SIG-M5 (cell line): ENCODE measurements around the gene THOP1.
A peak's percentile ranks its signal among the peaks of the same experiment; 100 is the strongest.
"Not testable (repeated sequence)": the region's sequence is repeated elsewhere in the genome, so short reads cannot be mapped to it uniquely, and the experiment has no call there.

Source experiments
- DNase-seq: peaks from one replicate; lab custom pipeline; 2025; lab: John Stamatoyannopoulos, UW

The THOP1 gene

DNA sequence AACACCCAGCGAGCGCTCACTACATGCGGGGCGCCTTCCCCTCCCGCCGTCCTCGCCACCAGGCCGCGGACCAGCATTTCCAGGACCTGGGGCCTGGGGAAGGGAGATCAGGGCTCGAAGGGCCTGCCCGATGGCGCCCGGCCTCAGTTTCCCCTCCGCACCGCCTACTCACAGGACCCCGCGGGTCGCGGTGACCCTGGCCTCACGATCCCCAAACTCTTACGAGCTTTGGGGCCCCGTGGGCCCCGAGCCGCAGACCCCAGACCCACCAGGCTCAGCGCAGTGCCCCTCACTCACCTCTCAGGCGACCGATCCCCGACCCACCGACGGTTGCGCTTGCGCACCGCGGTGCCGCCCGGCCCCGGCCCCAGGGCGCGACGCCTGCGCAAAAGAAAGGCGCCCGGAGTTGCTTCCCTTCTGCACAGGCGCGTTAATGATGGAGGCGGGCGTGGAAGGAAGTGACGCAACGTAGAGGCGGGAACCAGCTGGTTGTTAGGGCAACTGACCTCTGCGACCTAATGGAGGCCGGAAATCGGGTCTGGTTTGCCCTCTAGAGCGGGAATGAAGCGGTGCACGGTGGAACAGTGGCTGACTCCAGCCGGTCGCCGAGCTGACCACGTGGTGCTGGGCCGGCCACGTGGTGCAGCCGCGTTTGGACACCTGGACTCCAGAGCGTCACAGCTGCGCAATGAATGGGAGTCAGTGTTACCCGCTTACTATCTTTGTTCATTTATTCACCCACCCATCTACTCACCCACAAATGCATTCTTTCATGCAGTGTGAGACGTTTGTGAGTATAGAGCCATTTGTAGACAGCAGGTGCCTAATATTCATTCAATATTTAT lies 2.1 kb upstream of the THOP1 start, which contains the start of gene SGTA:
SGTA (minus strand) TSS at position 338 of the 845 bp plus-strand sequence. CDS start 14,205 bp downstream, outside the sequence.
- DNase-seq = peak; percentile 79

DNA sequence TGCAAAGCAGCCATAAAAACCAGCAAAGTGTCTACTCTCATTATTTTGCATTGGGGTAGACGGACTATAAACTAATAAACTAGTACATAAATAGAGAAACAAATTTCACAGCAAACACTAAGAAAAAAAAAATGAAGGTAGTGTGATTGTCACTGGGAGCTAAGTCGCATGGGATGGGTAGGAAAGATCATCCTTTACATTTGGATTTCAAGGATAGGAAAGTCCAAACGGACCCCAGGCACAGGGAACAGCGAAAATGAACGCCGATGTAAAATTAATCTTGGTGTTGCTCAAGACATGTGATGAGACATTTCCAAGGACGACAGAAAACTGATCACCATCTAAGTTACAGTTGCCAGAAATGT lies 1.5 kb upstream of the THOP1 start:
- DNase-seq = no peak

- no peak for DNase-seq
These were observed 1.8 kb downstream of the THOP1 start for GRCh38 chr19:2787115-2787514.

- no peak for DNase-seq
These were observed 2.9 kb downstream of the THOP1 start for GRCh38 chr19:2788237-2788636.

DNA sequence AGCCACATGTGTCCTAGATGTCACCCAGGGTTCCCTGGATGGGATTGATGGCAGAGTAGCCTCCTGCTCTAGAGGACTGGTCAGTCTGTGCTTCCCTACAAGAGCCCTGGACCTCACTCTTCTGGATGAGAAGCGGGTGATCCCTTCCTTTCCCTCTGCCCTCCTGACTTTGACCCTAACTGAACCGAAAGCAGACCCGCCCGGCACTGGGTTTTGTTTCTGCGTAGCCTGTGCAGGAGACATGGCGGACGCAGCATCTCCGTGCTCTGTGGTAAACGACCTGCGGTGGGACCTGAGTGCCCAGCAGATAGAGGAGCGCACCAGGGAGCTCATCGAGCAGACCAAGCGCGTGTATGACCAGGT lies 4.9 kb downstream of the THOP1 start:
- no peak for DNase-seq

DNA sequence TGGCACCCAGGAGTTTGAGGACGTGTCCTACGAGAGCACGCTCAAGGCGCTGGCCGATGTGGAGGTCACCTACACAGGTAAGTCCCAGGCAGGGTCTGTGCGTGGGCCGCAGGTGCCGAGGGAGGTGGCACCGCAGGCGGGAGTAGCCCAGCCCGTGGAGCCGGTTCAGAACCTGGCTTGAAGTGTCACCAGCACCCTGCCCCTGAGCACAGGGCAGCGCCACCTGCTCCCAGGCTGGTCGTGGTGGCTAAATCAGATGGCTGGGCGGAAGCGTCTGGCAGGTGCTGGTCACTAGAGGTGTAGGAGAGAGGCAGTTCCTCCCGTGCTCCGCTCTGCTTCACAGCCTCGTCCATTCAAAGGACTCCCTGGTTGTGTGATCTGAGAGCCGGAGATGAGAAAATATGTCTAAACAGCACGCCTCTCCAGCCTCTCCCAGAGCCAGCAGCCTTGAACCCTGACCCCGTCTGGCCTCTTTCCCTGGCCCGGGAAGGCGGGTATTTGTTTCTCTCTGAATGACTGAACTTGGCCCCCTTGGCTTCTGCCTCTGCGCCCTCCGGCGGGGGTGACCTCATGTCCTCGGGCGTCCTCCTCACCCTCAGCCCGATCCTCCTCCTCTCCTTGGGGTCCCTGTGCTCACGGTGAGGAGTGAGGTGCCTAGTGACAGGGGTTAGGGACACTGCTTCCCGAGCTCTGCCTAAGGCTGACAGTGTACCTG lies 5.4 kb downstream of the THOP1 start:
- DNase-seq = no peak

GRCh38 chr19:2791440-2791839 lies 6.1 kb downstream of the THOP1 start:
- no peak for DNase-seq

- no peak for DNase-seq
These were observed 6.6 kb downstream of the THOP1 start for GRCh38 chr19:2791876-2792275.

DNA sequence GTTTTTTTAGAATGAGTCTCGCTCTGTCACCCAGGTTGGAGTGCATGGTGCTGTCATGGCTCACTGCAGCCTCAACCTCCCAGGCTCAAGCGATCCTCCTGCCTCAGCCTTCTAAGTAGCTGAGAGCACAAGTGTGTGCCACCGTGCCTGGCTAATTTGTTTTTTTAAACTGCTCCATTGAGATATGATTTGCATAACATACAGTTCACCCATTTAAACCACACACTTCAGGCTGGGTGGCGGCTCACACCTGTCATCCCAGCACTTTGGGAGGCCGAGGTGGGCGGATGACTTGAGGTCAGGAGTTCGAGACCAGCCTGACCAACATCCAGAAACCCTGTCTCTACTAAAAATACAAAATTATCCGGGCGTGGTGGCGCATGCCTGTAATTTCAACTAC lies 7.4 kb downstream of the THOP1 start:
- DNase-seq = not testable (repeated sequence)

DNA sequence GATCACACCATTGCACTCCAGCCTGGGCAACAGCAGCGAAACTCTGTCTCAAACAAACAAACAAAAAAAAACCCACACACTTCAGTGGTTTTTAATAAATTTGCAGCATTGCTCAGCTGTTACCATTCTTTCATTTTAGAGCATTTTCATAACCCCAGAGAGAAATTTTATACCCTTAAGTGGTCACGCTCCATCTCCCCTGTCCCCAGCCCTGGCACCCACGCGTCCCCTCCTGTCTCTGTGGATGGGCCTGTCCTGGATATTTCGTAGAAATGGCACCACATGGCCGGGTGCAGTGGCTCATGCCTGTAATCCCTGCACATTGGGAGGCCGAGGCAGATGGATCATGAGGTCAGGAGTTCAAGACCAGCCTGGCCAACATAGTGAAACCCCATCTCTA lies 7.8 kb downstream of the THOP1 start:
- no peak for DNase-seq

GRCh38 chr19:2793577-2793976 lies 8.3 kb downstream of the THOP1 start:
- DNase-seq = no peak

- DNase-seq = no peak
These were observed 10.7 kb downstream of the THOP1 start for GRCh38 chr19:2795827-2796658.

GRCh38 chr19:2796659-2797266 lies 11.5 kb downstream of the THOP1 start:
- DNase-seq = no peak

- no peak for DNase-seq
These were observed 12.0 kb downstream of the THOP1 start for GRCh38 chr19:2797280-2797679.

- DNase-seq = no peak
These were observed 12.9 kb downstream of the THOP1 start for GRCh38 chr19:2798158-2798685.

DNA sequence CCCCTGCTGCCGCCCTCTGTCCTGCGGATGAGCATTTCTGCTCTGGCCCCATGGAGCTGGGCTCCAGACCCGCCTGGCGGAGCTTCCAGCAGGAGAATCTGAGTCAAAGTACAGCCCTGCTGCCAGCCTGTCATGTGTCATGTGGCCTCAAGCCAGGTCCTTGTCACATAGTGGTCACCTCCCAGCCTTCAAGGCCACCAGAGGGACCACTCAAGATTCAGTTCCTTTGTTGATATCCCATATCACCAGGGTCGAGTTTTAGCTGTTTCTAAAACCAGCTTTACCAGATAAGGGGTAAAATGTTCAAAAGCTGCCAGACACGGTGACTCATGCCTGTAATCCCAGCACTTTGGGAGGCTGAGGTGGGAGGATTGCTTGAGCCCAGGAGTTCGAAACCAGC lies 13.4 kb downstream of the THOP1 start:
- no peak for DNase-seq

DNA sequence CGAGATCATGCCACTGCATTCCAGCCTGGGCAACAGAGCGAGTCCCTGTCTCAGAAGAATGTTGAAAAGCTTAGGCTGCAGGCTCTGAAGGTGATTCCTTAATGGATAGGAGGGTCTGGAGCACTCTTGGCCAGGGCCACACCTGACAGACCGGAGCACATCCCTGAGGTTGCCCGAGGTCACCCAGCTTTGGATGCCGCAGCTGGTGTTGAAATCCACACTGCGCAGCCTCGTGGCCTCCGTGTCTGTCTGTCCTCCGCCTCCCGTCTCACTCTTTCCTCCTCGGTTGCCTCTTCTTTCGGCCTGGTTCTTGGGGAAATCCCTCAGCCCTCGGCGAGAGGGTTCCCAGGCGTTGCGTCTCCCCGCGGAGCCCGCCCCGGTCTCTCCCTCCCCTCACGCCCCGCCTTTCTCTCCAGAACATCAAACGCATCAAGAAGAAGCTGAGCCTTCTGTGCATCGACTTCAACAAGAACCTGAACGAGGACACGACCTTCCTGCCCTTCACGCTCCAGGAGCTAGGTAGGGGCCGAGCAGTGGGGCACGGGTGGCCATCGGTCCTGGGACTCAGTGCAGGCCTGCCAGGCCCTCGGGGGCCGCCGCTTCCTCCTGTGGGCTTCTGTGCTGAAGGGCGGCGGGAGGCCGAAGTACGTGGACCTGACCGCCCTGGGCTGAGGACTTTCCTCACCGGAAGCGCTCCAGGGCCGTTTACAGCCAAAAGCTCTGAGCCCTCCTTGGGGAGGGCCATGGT lies 14.1 kb downstream of the THOP1 start:
- DNase-seq = no peak

DNA sequence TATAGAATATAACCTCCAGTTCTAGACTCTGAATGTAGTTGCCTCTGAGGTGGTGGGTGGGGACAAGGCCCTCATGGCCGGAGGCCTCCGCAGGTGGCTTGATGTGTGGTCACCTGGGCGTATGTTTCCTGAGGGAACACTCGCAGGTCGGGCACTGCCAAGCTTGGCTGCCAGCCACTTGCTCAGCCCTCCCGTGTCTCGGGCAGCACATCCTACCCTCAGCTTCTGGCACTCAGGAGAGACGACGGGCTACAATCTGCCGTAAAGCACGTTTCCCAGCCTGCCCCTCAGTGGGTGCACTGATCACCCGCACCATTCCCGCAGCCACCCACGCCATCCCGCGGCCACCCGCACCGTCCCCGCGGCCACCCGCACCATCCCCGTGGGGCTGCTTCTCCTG lies 15.2 kb downstream of the THOP1 start:
- DNase-seq = no peak

DNA sequence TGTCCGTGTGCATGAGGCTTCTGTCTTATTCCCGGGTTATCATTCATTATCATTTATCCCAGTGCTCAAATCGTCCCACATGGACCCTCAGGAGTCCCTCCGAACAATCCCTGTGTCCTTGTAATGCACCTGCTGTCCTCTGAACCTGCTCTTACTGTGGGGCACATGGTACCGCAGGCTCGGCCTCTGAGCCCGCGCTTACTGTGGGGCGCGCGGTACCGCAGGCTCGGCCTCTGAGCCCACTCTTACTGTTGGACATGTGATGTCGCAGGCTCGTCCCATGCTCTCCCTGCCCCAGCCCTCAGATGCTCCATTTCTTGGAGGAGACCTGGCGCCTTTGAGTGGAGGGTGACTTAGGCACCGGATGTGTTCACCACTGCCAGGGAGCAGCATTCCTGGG lies 17.5 kb downstream of the THOP1 start:
- DNase-seq = no peak

GRCh38 chr19:2803486-2804155 lies 18.3 kb downstream of the THOP1 start:
- no peak for DNase-seq
